Thoracic aorta (tissue), 2 donors: Measurements from ENCODE around the gene USP28. TPM values are rescaled to one million over a fixed set of nuclear protein-coding genes. Genes with fewer than 3 reads are reported as not detected.

Experiments
- ATAC-seq: fragments of 150-250 bp; one replicate; pipeline ENCODE4 v1.8.0; 2017; ENCODE audit warnings: low read depth; ENCODE audit not compliant: insufficient number of reproducible peaks, low FRiP score
- DNase-seq: peaks from one replicate; pipeline ENCODE4 v3.0.0-alpha.2; 2020; ENCODE audit warnings: low spot score
- H3K27ac ChIP-seq, 2 donors: fragments of 200-600 bp; sonication (generic); 1 replicate in 1 of 2; 2 replicates in 1 of 2; pipeline ENCODE4 v1.5.1; 2016; ENCODE audit warnings: mild to moderate bottlenecking in 2 of 2, moderate library complexity in 2 of 2
- H3K27me3 ChIP-seq: fragments of 200-600 bp; sonication (generic); replicated peaks from 2 replicates; pipeline ENCODE4 v1.6.0; 2016; ENCODE audit warnings: mild to moderate bottlenecking; ENCODE audit not compliant: insufficient read depth
- H3K36me3 ChIP-seq: fragments of 200-600 bp; sonication (generic); one replicate; pipeline ENCODE4 v1.5.1; 2016
- H3K4me1 ChIP-seq, 2 donors: fragments of 200-600 bp; sonication (generic); 1 replicate in 1 of 2; 2 replicates in 1 of 2; pipeline versions ENCODE4 v1.5.1 to v1.6.0; 2016; ENCODE audit warnings: low read depth in 2 of 2, mild to moderate bottlenecking in 1 of 2; ENCODE audit not compliant: control insufficient read depth in 1 of 2
- H3K4me3 ChIP-seq: fragments of 200-600 bp; sonication (generic); 2 replicates; pipeline ENCODE4 v1.5.1; 2016; ENCODE audit warnings: mild to moderate bottlenecking
- H3K9me3 ChIP-seq: fragments of 200-600 bp; sonication (generic); 2 replicates; pipeline ENCODE4 v1.5.1; 2016
- total RNA-seq, 2 donors: library from RNA; depleted of rRNA; stranded (reverse); fragments of >200 nt; gene quantifications; one replicate each; pipeline versions ENCODE4 v1.1.0 to v1.2.3, GENCODE V29; 2016
- TF ChIP-seq, protein P1 (sequence below): fragments of 200-600 bp; sonication (generic); IDR thresholded peaks from one replicate; pipeline ENCODE4 v1.5.1; 2019; ENCODE audit warnings: antibody characterized with exemption

Gene USP28
- total RNA-seq, 2 donors from 2014 or later = 16.7 to 42.2 TPM

DNA sequence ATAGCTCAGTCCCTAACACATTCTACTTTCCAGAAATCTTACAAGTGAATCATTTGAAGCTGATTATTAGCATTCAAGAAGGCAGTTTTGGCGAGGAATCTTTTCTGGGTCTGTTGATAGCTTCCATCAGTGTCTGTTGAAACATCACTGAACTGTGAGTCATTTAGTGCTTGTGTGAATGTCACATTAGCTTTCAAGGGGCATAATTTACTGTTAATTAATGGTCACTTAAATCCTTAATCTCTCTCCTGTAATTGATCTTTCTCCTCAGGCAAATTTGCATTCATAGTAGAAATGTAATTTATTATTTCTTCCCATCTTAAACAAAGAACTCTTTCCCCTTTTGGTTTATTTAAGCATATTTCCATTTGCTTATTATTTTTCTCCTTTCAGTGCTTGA lies 31.8 kb upstream of the USP28 start:
- H3K27me3 ChIP-seq = no peaks in the 10 kb centered on the region
- no peaks in the 10 kb centered on the region for H3K36me3 ChIP-seq
- ATAC-seq (no peak), DNase-seq (no peak)
- H3K27ac ChIP-seq = no peak overlapping the region
- no peak overlapping the region for H3K4me3 ChIP-seq
- H3K4me1 ChIP-seq = no peaks in the 10 kb centered on the region
- H3K9me3 ChIP-seq = no peaks in the 10 kb centered on the region
- TF ChIP-seq, protein P1, sequence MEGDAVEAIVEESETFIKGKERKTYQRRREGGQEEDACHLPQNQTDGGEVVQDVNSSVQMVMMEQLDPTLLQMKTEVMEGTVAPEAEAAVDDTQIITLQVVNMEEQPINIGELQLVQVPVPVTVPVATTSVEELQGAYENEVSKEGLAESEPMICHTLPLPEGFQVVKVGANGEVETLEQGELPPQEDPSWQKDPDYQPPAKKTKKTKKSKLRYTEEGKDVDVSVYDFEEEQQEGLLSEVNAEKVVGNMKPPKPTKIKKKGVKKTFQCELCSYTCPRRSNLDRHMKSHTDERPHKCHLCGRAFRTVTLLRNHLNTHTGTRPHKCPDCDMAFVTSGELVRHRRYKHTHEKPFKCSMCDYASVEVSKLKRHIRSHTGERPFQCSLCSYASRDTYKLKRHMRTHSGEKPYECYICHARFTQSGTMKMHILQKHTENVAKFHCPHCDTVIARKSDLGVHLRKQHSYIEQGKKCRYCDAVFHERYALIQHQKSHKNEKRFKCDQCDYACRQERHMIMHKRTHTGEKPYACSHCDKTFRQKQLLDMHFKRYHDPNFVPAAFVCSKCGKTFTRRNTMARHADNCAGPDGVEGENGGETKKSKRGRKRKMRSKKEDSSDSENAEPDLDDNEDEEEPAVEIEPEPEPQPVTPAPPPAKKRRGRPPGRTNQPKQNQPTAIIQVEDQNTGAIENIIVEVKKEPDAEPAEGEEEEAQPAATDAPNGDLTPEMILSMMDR = no peak

DNA sequence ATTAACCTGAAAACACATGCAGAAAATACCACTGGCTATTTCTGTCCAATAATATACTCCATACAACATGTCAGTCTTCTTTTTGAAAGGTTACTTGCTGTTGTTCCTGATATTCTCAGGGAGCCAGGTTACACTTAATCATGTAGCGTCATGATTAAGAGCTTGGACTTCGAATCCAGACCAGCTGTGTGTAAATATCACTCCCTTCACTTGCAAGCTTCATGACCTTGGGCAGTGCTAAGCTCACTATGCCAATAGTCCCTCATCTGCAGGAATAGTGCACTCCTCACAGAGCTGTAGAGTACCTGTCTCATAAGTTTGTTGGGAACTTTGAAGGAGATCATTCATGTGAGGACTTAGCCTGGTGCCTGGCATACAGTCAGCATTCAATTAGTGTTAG lies 31.1 kb upstream of the USP28 start:
- no peaks in the 10 kb centered on the region for H3K27me3 ChIP-seq
- no peaks in the 10 kb centered on the region for H3K9me3 ChIP-seq
- H3K27ac ChIP-seq = no peak overlapping the region
- H3K4me1 ChIP-seq = no peaks in the 10 kb centered on the region
- no peak overlapping the region for H3K4me3 ChIP-seq
- TF ChIP-seq, protein P1 = no peak
- no peak for ATAC-seq
- H3K36me3 ChIP-seq = no peaks in the 10 kb centered on the region
- DNase-seq = no peak

DNA sequence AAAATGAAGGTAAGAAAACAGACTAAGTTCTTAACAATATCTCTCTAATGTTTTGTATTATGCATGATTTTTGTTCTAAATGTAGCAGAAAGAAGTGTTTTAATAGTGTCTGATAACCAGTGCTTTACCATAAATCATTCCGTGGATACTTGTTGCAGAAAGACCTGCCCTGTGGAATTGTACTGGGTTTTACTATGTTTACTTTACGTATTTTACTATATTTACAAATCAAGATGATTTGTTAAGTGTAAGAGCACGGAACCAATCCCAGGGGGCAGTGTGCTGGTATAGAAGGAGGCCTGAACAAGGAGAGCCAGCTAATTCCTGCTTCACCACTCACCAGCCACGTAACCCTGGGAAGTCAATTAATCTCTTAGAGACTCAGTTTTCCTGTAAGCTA lies 30.7 kb upstream of the USP28 start:
- ATAC-seq = no peak
- DNase-seq = no peak
- Histone ChIP-seq H3K4me1 (no peaks in the 10 kb centered on the region), H3K4me3 (no peak overlapping the region), H3K27me3 (no peaks in the 10 kb centered on the region), H3K36me3 (no peaks in the 10 kb centered on the region), H3K9me3 (no peaks in the 10 kb centered on the region), H3K27ac (no peak overlapping the region)
- TF ChIP-seq, protein P1 = no peak

DNA sequence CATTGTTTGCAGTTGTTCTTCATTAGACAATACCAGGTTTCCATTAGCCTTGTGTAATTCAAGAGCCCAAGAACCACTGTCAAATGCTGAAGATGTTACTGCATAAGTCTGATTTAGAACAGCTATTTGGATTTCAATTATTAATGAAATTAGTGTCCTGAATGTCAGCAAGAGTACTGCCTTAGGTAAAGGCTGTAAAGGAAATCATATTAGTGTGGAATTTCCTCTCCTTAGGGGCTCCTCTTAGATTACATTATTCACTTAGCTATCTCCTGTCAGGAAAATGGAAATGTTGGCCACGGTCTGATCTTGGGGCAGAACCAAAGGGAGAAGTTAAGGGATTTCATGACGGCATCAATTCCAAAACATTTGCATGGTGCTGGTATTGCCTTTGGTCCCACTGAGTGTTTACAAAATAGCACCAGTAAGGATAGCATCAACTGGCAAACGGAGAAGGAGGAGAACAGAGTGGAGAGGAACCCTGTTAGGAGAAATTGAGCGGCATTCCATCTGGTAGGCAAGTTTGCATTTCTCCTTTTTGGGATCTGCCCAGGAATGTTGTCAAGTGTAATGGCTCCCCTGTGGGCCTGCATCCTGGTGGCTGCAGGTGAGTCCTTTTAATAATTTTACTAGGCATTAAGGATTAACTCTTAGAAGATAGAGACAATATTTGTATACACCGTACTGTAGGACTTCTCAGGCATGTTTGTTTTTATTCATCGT lies 29.2 kb upstream of the USP28 start, which contains the start of gene HTR3B:
TSS of gene HTR3B (plus strand) at position 418 of the 723 bp plus-strand sequence. CDS start at position 556, 138 bp downstream.
- Histone ChIP-seq H3K27ac (no peak within 1 kb of the TSS), H3K27me3 (no peaks in the 10 kb centered on the region), H3K4me1 (no peaks in the 10 kb centered on the region), H3K9me3 (no peaks in the 10 kb centered on the region), H3K36me3 (no peaks in the 10 kb centered on the region), H3K4me3 (no peak within 1 kb of the TSS)
- ATAC-seq (no peak), DNase-seq (no peak)
- TF ChIP-seq, protein P1 = no peak

DNA sequence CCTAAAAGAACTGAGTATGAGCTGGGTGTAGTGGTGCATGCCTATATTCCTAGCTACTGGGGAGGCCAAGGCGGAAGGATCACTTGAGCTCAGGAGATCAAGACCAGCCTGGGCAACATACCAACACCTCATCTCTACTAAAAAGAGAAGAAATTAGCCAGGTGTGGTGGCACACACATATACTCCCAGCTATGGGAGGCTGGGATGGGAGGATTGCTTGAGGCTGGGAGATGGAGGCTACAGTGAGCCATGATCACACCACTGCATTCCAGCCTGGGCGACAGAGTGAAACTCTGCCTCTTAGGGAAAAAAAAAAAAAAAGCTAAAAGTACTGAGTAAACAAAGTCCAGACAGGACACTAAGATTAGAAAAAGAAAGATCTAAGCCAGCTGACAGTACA lies 25.8 kb upstream of the USP28 start:
- DNase-seq = no peak
- ATAC-seq = no peak
- Histone ChIP-seq H3K4me1 (peaks cover 0 to 5% of the 10 kb centered on the region in 2 donors), H3K4me3 (no peak overlapping the region), H3K9me3 (no peaks in the 10 kb centered on the region), H3K27me3 (no peaks in the 10 kb centered on the region), H3K36me3 (no peaks in the 10 kb centered on the region), H3K27ac (no peak overlapping the region)
- TF ChIP-seq, protein P1 = no peak
